ENCODE results near the gene SH3RF3.

The SH3RF3 gene

DNA sequence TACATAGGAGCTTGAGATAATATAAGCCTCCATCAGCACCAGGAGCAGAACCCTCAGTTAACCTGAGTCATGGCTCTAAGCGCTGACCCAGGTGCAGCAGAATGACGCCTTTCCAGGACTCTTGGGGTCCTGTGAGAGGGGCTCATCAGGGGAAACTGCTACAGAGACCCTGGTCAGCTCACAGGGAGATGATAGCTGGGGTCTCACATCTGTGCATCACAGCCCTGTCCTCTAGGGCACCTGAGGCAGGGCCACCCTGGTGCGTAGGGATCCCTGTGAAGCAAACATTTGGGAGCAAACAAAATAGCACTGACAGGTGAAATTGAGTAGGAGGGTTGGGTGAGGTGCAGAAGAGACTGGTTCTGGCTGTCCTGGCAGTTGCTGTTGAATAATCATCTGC, 219.2 kb downstream of the SH3RF3 start:
- WGBS (ENCODE audit: insufficient coverage), result 90% methylated on average over 3 of the region's 3 CpGs
- ChIA-PET POLR2A (no interaction called here), CTCF (interaction anchor here (1.6 to 2.4 kb wide), 2 partner anchors 16 to 100 kb away, joined by 5 to 9 read pairs; no protein-coding TSS in a partner anchor)
- DNase-seq, result no peak
- Histone ChIP-seq H3K9me3 (ENCODE audit: control extremely low read depth in 1 of 5, control insufficient read depth in 4 of 5, insufficient read depth in 2 of 5, low read depth in 1 of 5, low read length in 4 of 5) (no peaks in the 10 kb centered on the region), H3K4me3 (ENCODE audit: control insufficient read depth in 1 of 7, extremely low read depth in 1 of 7, insufficient read depth in 4 of 7, low read depth in 2 of 7, low read length in 6 of 7) (no peak overlapping the region), H3K27me3 (replicated peaks in 2 of 5; ENCODE audit: control insufficient read depth in 4 of 5, insufficient read depth in 5 of 5, low read length in 4 of 5) (peaks cover 0 to 10% (median 7%) of the 10 kb centered on the region in 5 experiments), H3K27ac (ENCODE audit: insufficient read depth in 1 of 2, low read depth in 1 of 2, low read length in 2 of 2, poor library complexity in 1 of 2, severe bottlenecking in 2 of 2) (no peak overlapping the region), H3K4me1 (ENCODE audit: control extremely low read depth in 1 of 4, control insufficient read depth in 4 of 4, insufficient read depth in 4 of 4, low read length in 3 of 4) (peaks cover 8 to 59% (median 52%) of the 10 kb centered on the region in 4 experiments), H3K36me3 (ENCODE audit: control insufficient read depth in 4 of 4, insufficient read depth in 4 of 4, low read length in 3 of 4) (no peaks in the 10 kb centered on the region)

DNA sequence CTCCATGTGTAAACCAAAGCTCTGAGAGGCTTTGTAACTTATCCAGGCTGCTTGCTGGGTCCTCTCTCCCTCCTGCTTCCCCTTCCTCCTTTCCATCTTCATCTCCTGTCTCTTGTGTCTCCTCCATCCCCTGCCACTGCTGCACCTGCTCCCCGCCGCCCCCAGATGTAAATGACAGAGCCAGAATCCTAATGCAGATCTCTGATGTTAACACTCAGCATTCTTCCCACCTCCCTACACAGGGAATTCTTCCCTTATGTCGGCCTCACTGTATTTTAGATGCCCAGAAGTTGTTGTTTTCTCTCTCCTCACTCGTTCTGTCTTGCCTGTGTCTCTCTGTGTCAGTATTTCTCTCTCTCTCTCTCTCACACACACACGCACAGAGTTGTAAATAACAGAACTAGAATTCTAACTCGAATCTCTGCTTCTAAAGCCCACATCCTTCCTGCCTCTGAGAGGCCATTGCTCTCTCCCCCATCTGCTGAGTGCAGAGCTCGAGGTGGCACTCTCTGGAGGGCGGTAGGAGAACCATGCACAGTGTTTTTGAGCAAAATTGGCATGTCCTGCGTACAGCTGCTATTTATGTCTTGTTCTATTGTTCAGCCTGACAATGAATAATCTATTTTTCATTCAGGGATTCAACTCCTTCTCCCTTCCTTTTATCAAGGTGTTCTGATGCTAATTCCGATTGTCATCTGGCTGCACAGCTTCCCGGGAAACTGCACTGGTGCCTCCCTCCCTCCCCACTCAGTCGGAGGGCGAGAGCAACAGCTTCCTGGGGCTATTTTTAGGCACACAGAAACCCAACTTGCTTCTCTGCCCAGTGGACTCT, 219.9 kb downstream of the SH3RF3 start:
- CTCF ChIA-PET, result interaction anchor here (1.6 to 2.4 kb wide), 2 partner anchors 17 to 99 kb away, joined by 5 to 9 read pairs; no protein-coding TSS in a partner anchor
- 2% methylated on average over 10 of the region's 13 CpGs for WGBS (ENCODE audit: insufficient coverage)
- peaks cover 0 to 10% (median 7%) of the 10 kb centered on the region in 5 experiments for H3K27me3 ChIP-seq (replicated peaks in 2 of 5; ENCODE audit: control insufficient read depth in 4 of 5, insufficient read depth in 5 of 5, low read length in 4 of 5)
- DNase-seq, result peak; percentile 66 to 94 (median 92)
- no peaks in the 10 kb centered on the region for H3K9me3 ChIP-seq (ENCODE audit: control extremely low read depth in 1 of 5, control insufficient read depth in 4 of 5, insufficient read depth in 2 of 5, low read depth in 1 of 5, low read length in 4 of 5)
- peak overlapping the region in 1 of 7 experiments; percentile 19 for H3K4me3 ChIP-seq (ENCODE audit: control insufficient read depth in 1 of 7, extremely low read depth in 1 of 7, insufficient read depth in 4 of 7, low read depth in 2 of 7, low read length in 6 of 7)
- H3K4me1 ChIP-seq (ENCODE audit: control extremely low read depth in 1 of 4, control insufficient read depth in 4 of 4, insufficient read depth in 4 of 4, low read length in 3 of 4), result peaks cover 8 to 59% (median 52%) of the 10 kb centered on the region in 4 experiments
- H3K27ac ChIP-seq (ENCODE audit: insufficient read depth in 1 of 2, low read depth in 1 of 2, low read length in 2 of 2, poor library complexity in 1 of 2, severe bottlenecking in 2 of 2), result no peak overlapping the region
- POLR2A ChIA-PET, result no interaction called here
- no peaks in the 10 kb centered on the region for H3K36me3 ChIP-seq (ENCODE audit: control insufficient read depth in 4 of 4, insufficient read depth in 4 of 4, low read length in 3 of 4)

DNA sequence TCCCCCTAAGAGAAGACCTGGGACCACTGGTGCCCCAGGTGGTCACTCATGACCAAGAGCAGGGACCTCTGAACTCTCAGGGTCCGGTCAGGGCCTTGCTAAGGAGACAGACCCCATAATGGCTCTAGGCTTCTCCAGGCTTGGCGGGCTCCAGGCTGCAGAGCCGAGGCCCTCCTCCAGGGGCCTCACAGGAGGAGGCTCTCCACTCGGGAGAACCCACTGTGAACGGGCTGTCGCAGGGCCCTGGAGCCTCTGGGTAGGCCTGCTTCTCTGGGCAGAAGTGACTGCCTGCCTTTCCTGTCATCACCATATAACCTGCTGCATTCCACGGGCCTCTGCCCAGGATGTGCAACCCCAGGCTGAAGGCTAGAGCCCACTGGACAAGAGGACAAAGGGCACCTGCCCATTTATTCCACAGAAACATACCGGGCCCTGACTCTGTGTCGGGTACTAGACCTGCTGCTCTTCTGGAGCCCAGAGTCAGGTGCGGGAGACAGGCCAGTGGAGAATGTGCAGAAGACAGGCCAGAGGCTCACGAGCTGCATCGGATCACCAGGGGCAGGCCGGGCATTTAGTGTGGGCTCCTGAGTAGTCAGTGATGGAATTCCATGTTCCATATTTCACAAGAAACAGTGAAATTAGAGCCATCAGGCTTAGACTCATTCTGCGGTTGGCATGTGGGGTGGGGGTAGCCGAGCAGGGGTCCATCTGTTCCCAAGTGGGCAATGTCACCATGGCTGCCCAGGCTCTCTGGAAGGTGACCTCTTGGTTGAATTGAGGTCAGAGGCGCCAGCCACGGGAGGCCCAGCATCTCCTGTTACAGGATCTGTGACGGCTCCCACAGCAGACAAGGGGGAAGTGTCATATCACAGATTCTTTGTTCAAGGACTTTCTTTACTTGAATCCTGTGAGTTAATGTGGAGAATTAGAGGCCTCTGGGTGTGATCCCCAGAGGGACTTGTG, 220.8 kb downstream of the SH3RF3 start:
- DNase-seq, result no peak
- POLR2A ChIA-PET, result no interaction called here
- WGBS (ENCODE audit: insufficient coverage), result 68% methylated on average over 15 of the region's 18 CpGs
- CTCF ChIA-PET, result interaction anchor here (1.2 to 2.4 kb wide), 2 partner anchors 18 to 160 kb away, joined by 5 to 9 read pairs; no protein-coding TSS in a partner anchor
- H3K36me3 ChIP-seq (ENCODE audit: control insufficient read depth in 4 of 4, insufficient read depth in 4 of 4, low read length in 3 of 4), result no peaks in the 10 kb centered on the region
- H3K4me1 ChIP-seq (ENCODE audit: control extremely low read depth in 1 of 4, control insufficient read depth in 4 of 4, insufficient read depth in 4 of 4, low read length in 3 of 4), result peaks cover 8 to 59% (median 52%) of the 10 kb centered on the region in 4 experiments
- H3K4me3 ChIP-seq (ENCODE audit: control insufficient read depth in 1 of 7, extremely low read depth in 1 of 7, insufficient read depth in 4 of 7, low read depth in 2 of 7, low read length in 6 of 7), result no peak overlapping the region
- H3K9me3 ChIP-seq (ENCODE audit: control extremely low read depth in 1 of 5, control insufficient read depth in 4 of 5, insufficient read depth in 2 of 5, low read depth in 1 of 5, low read length in 4 of 5), result peaks cover 0 to 3% (median 0%) of the 10 kb centered on the region in 5 experiments
- no peak overlapping the region for H3K27ac ChIP-seq (ENCODE audit: insufficient read depth in 1 of 2, low read depth in 1 of 2, low read length in 2 of 2, poor library complexity in 1 of 2, severe bottlenecking in 2 of 2)
- peaks cover 0 to 10% (median 6%) of the 10 kb centered on the region in 5 experiments for H3K27me3 ChIP-seq (replicated peaks in 2 of 5; ENCODE audit: control insufficient read depth in 4 of 5, insufficient read depth in 5 of 5, low read length in 4 of 5)

GRCh38 chr2:109350526-109350925, 221.5 kb downstream of the SH3RF3 start:
- WGBS (ENCODE audit: insufficient coverage), result 67% methylated on average over 6 of the region's 8 CpGs
- Histone ChIP-seq H3K27ac (ENCODE audit: insufficient read depth in 1 of 2, low read depth in 1 of 2, low read length in 2 of 2, poor library complexity in 1 of 2, severe bottlenecking in 2 of 2) (no peak overlapping the region), H3K4me3 (ENCODE audit: control insufficient read depth in 1 of 7, extremely low read depth in 1 of 7, insufficient read depth in 4 of 7, low read depth in 2 of 7, low read length in 6 of 7) (no peak overlapping the region), H3K4me1 (ENCODE audit: control extremely low read depth in 1 of 4, control insufficient read depth in 4 of 4, insufficient read depth in 4 of 4, low read length in 3 of 4) (peaks cover 8 to 59% (median 52%) of the 10 kb centered on the region in 4 experiments), H3K36me3 (ENCODE audit: control insufficient read depth in 4 of 4, insufficient read depth in 4 of 4, low read length in 3 of 4) (no peaks in the 10 kb centered on the region), H3K27me3 (replicated peaks in 2 of 5; ENCODE audit: control insufficient read depth in 4 of 5, insufficient read depth in 5 of 5, low read length in 4 of 5) (peaks cover 0 to 8% (median 6%) of the 10 kb centered on the region in 5 experiments), H3K9me3 (ENCODE audit: control extremely low read depth in 1 of 5, control insufficient read depth in 4 of 5, insufficient read depth in 2 of 5, low read depth in 1 of 5, low read length in 4 of 5) (peaks cover 0 to 3% (median 0%) of the 10 kb centered on the region in 5 experiments)
- peak in 2 of 3 donors; percentile 49 to 63 for DNase-seq
- CTCF ChIA-PET, result interaction anchor here (0.8 to 1.2 kb wide), 4 partner anchors 44 to 222 kb away, joined by 3 to 5 read pairs (median 3); no protein-coding TSS in a partner anchor
- POLR2A ChIA-PET, result no interaction called here

DNA sequence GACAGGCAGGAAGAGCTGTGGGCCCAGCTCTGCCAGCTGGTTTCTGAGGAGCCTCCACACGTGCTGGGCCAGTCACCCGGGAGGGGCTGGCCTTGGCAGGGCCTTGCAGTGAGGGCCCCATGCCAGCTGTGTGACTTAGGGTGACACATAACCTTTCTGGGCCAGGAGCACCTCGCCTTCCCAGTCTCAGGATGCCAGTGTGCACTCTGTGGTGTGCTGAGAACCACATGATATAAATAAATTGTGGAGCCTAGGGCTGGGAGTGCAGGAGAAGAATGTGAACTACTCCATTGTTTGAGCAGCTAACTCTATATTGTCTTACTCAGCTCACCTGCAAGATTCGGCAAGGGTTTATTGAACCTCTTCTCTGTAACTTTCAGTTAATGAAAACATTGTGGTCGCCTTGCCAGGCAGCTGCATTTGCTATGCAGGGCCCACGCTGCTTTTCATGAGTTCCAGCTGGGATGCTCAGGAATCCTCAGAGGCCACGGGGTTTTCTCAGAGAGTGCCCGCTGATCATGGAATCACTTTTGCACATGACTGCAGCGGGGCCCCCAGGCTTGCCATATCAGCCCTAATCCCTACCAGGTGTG, 222.3 kb downstream of the SH3RF3 start:
- Histone ChIP-seq H3K27me3 (replicated peaks in 2 of 5; ENCODE audit: control insufficient read depth in 4 of 5, insufficient read depth in 5 of 5, low read length in 4 of 5) (peaks cover 0 to 8% (median 5%) of the 10 kb centered on the region in 5 experiments), H3K27ac (ENCODE audit: insufficient read depth in 1 of 2, low read depth in 1 of 2, low read length in 2 of 2, poor library complexity in 1 of 2, severe bottlenecking in 2 of 2) (no peak overlapping the region), H3K4me3 (ENCODE audit: control insufficient read depth in 1 of 7, extremely low read depth in 1 of 7, insufficient read depth in 4 of 7, low read depth in 2 of 7, low read length in 6 of 7) (no peak overlapping the region), H3K4me1 (ENCODE audit: control extremely low read depth in 1 of 4, control insufficient read depth in 4 of 4, insufficient read depth in 4 of 4, low read length in 3 of 4) (peaks cover 8 to 59% (median 52%) of the 10 kb centered on the region in 4 experiments), H3K36me3 (ENCODE audit: control insufficient read depth in 4 of 4, insufficient read depth in 4 of 4, low read length in 3 of 4) (no peaks in the 10 kb centered on the region), H3K9me3 (ENCODE audit: control extremely low read depth in 1 of 5, control insufficient read depth in 4 of 5, insufficient read depth in 2 of 5, low read depth in 1 of 5, low read length in 4 of 5) (peaks cover 0 to 3% (median 0%) of the 10 kb centered on the region in 5 experiments)
- DNase-seq, result peak in 2 of 3 donors; percentile 39 to 55
- ChIA-PET POLR2A (no interaction called here), CTCF (interaction anchor here (0.8 to 1.2 kb wide), 4 partner anchors 43 to 223 kb away, joined by 3 to 5 read pairs (median 3); no protein-coding TSS in a partner anchor)
- 68% methylated on average over 9 of the region's 9 CpGs for WGBS (ENCODE audit: insufficient coverage)

GRCh38 chr2:109352056-109352897, 223.3 kb downstream of the SH3RF3 start:
- peaks cover 0 to 7% (median 4%) of the 10 kb centered on the region in 5 experiments for H3K27me3 ChIP-seq (replicated peaks in 2 of 5; ENCODE audit: control insufficient read depth in 4 of 5, insufficient read depth in 5 of 5, low read length in 4 of 5)
- CTCF ChIA-PET, result interaction anchor here (0.7 to 1.1 kb wide), 2 partner anchors 20 to 155 kb away, joined by 3 read pairs; no protein-coding TSS in a partner anchor
- POLR2A ChIA-PET, result no interaction called here
- peaks cover 0 to 3% (median 0%) of the 10 kb centered on the region in 5 experiments for H3K9me3 ChIP-seq (ENCODE audit: control extremely low read depth in 1 of 5, control insufficient read depth in 4 of 5, insufficient read depth in 2 of 5, low read depth in 1 of 5, low read length in 4 of 5)
- no peak for DNase-seq
- peaks cover 8 to 57% (median 52%) of the 10 kb centered on the region in 4 experiments for H3K4me1 ChIP-seq (ENCODE audit: control extremely low read depth in 1 of 4, control insufficient read depth in 4 of 4, insufficient read depth in 4 of 4, low read length in 3 of 4)
- no peak overlapping the region for H3K27ac ChIP-seq (ENCODE audit: insufficient read depth in 1 of 2, low read depth in 1 of 2, low read length in 2 of 2, poor library complexity in 1 of 2, severe bottlenecking in 2 of 2)
- WGBS (ENCODE audit: insufficient coverage), result 40% methylated on average over 19 of the region's 20 CpGs
- H3K4me3 ChIP-seq (ENCODE audit: control insufficient read depth in 1 of 7, extremely low read depth in 1 of 7, insufficient read depth in 4 of 7, low read depth in 2 of 7, low read length in 6 of 7), result peak overlapping the region in 1 of 7 experiments; percentile 20
- H3K36me3 ChIP-seq (ENCODE audit: control insufficient read depth in 4 of 4, insufficient read depth in 4 of 4, low read length in 3 of 4), result no peaks in the 10 kb centered on the region

Data from common myeloid progenitor, CD34-positive (primary cell).